ENCODE data around the gene ABTB2. TPM values are rescaled to one million over a fixed set of nuclear protein-coding genes. Genes with fewer than 3 reads are reported as not detected.

ABTB2 gene
- total RNA-seq, 4 donors from 2014 or later, result 2.9 to 8.2 (median 6.6) TPM

DNA sequence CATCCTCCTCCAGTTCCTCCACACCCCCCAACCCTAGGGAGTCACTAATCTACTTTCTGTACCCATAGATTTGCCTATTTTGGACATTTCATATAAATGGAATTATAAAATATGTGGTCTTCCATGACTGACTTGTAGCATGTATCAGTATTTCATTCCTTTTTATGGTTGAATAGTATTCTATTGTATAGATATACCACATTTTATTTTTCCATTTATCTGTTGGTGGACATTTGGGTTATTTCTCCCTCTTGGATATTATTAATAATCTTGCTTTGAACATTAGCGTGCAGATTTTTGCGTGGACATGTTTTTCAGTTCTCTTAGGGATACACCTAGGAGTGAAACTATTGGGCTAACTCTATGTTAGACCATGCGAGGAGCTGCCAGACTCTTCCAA is 229.0 kb downstream of the ABTB2 start:
- Histone ChIP-seq H3K36me3 (no peaks in the 10 kb centered on the region), H3K4me3 (no peak overlapping the region), H3K27me3 (no peaks in the 10 kb centered on the region), H3K4me1 (no peaks in the 10 kb centered on the region), H3K27ac (no peak overlapping the region), H3K9me3 (no peaks in the 10 kb centered on the region)
- intact Hi-C loops (cut with DNase I; ENCODE audit: low total_unique reads), result no loop called here
- no peak for DNase-seq
- no peak for TF ChIP-seq POLR2A (IDR thresholded peaks at IDR 0.05)
- TF ChIP-seq, protein P1, sequence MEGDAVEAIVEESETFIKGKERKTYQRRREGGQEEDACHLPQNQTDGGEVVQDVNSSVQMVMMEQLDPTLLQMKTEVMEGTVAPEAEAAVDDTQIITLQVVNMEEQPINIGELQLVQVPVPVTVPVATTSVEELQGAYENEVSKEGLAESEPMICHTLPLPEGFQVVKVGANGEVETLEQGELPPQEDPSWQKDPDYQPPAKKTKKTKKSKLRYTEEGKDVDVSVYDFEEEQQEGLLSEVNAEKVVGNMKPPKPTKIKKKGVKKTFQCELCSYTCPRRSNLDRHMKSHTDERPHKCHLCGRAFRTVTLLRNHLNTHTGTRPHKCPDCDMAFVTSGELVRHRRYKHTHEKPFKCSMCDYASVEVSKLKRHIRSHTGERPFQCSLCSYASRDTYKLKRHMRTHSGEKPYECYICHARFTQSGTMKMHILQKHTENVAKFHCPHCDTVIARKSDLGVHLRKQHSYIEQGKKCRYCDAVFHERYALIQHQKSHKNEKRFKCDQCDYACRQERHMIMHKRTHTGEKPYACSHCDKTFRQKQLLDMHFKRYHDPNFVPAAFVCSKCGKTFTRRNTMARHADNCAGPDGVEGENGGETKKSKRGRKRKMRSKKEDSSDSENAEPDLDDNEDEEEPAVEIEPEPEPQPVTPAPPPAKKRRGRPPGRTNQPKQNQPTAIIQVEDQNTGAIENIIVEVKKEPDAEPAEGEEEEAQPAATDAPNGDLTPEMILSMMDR (IDR thresholded peaks at IDR 0.05), result no peak

DNA sequence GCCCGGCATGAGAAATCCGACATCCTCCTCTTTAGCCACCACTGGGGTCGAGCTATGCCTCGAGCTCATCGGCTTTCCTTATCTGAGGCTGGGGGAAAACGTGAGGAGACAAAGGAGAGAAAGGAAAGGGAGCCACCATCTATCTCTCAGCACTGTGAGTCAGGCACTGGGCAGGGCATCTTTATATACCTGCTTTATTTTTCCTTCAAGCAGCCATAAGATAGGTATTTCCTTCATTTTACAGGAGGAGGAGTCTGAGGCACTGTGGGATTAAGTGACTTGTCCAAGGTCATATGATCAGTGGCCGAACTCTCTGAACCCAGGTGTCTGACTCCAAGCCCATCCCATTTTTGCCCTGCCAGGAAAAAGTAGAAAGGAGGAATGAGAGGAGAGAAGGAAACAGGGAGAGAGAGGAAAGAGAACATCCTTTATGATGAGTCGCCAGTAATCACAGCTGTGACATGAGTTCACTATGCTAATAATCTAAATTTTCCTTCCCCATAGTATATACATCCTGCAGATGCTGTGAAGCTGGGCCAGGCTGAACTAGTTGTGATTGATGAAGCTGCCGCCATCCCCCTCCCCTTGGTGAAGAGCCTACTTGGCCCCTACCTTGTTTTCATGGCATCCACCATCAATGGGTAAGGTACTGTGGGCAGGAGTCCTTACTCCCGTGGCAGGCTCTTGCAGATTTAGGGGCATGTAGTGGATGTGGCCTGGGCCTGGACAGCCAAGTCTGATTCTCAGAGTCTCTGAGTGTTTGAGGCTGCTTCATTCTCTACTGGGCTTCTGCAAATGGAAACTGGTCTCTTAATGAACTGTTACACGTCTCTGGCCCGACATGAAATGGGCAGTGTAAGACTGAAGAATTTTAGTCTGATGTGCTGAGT is 230.6 kb downstream of the ABTB2 start:
- Histone ChIP-seq H3K4me1 (no peaks in the 10 kb centered on the region), H3K4me3 (no peak overlapping the region), H3K27ac (no peak overlapping the region), H3K27me3 (no peaks in the 10 kb centered on the region), H3K36me3 (no peaks in the 10 kb centered on the region), H3K9me3 (no peaks in the 10 kb centered on the region)
- DNase-seq, result no peak
- intact Hi-C loops (cut with DNase I; ENCODE audit: low total_unique reads), result no loop called here
- TF ChIP-seq, protein P1 (IDR thresholded peaks at IDR 0.05), result no peak
- no peak for TF ChIP-seq POLR2A (IDR thresholded peaks at IDR 0.05)

DNA sequence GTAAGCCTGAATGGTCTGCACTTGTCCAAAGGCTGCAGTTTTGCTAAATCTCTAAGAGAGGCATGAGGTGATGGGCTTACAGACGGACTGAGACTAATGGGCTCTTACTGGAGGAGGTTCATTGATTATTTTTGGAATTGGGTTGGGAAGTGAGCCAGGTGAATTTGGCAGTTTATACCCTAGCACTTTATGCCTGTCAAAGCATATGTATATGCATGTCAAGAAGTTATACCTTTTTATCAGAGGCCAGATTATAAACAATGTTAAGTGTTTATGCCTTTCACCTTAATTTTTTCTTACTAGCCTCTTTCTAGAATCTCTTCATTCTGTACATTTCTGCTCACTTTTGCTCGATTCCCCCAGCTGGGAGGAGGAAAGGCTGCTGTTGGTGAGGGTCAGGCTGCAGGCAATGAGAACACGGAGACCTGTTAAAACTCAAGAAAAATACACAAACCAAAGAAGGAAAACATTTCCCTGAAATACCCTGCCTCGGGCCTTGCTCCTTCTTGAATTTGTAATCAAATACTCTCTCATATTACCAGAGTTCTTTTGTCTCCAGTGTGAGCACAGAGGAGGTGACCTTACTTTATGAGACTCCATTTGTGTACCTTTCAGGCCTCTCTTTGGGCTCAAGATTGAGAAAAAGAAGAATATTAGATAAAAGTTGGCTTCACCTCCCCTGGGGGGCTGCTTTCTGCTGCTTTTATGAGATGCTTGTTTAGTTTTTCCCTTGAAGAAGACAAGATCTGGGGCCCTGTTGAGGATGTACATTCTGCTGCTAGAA is 232.7 kb downstream of the ABTB2 start:
- intact Hi-C loops (cut with DNase I; ENCODE audit: low total_unique reads), result no loop called here
- no peak overlapping the region for H3K27ac ChIP-seq
- H3K9me3 ChIP-seq, result no peaks in the 10 kb centered on the region
- no peak overlapping the region for H3K4me3 ChIP-seq
- no peaks in the 10 kb centered on the region for H3K36me3 ChIP-seq
- DNase-seq, result no peak
- no peak for TF ChIP-seq POLR2A (IDR thresholded peaks at IDR 0.05)
- TF ChIP-seq, protein P1 (IDR thresholded peaks at IDR 0.05), result no peak
- no peaks in the 10 kb centered on the region for H3K27me3 ChIP-seq
- no peaks in the 10 kb centered on the region for H3K4me1 ChIP-seq

DNA sequence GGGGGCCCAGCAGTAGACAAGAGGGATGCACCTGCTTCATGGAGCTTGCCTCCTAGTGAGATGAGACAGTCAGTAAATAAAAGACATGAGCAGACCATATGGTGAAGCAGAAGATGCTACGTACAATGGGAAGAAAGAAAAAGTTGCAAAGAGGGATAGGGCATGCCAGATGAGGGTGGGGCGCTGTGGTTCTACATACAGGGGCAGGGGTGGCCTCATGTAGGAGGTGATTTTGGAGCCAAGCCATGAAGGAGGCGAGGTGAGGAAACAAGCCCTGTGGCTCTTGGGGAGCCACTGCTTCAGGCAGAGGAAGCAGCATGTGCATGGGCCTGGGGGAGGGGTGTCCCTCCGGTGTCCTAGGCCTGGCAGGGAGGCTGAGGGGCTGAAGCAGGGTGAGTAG is 237.2 kb downstream of the ABTB2 start:
- intact Hi-C loops (cut with DNase I; ENCODE audit: low total_unique reads), result no loop called here
- no peak for DNase-seq
- Histone ChIP-seq H3K4me3 (no peak overlapping the region), H3K36me3 (no peaks in the 10 kb centered on the region), H3K4me1 (no peaks in the 10 kb centered on the region), H3K27ac (no peak overlapping the region), H3K9me3 (no peaks in the 10 kb centered on the region), H3K27me3 (no peaks in the 10 kb centered on the region)
- TF ChIP-seq POLR2A (IDR thresholded peaks at IDR 0.05), result no peak
- TF ChIP-seq, protein P1 (IDR thresholded peaks at IDR 0.05), result no peak

DNA sequence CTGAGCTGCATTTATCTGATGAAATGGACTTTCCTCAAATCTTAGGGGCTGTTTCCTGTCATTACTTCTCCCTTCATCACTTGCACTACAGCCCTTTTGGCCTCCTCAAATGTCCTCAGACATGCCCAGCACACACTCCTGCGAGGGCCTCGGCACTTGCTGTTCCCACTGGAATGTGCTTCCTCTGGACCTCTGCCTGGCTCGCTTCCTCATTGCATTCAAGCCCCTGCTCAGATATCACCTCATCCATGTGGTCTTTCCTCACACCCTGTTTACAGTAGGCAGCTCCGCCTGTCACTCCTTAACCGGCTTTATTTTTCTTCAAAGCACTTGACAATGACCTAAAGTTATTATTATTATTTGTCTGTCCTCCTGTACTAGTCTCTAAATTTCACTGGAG is 243.3 kb downstream of the ABTB2 start:
- Histone ChIP-seq H3K4me3 (no peak overlapping the region), H3K4me1 (no peaks in the 10 kb centered on the region), H3K9me3 (no peaks in the 10 kb centered on the region), H3K36me3 (no peaks in the 10 kb centered on the region), H3K27me3 (no peaks in the 10 kb centered on the region), H3K27ac (no peak overlapping the region)
- intact Hi-C loops (cut with DNase I; ENCODE audit: low total_unique reads), result no loop called here
- no peak for TF ChIP-seq POLR2A (IDR thresholded peaks at IDR 0.05)
- TF ChIP-seq, protein P1 (IDR thresholded peaks at IDR 0.05), result no peak
- DNase-seq, result no peak
